IMR-90 (cell line): ENCODE results near the gene VSNL1. TPM values are rescaled to one million over a fixed set of nuclear protein-coding genes. Genes with fewer than 3 reads are reported as not detected.

Experiments
- ATAC-seq: fragments of 200-7000 bp; cut with Tn5 transposase; 2 replicates; pipeline ENCODE4 v1.9.1; 2020; ENCODE audit warnings: low read depth, mild to moderate bottlenecking, moderate library complexity
- BruUV-seq: library from RNA; stranded (reverse); fragments of 400-500 nt; replicated peaks from 2 replicates; lab custom pipeline; 2021; lab: Mats Ljungman, UMichigan
- CTCF ChIA-PET: fragments of 300-600 bp; formaldehyde crosslinking; extraction: SDS; loops from one replicate; lab custom pipeline; 2021; ENCODE audit warnings: antibody characterized with exemption; lab: Yijun Ruan, JAX
- POLR2A ChIA-PET: fragments of 300-600 bp; sonication (Branson Sonifier 250); formaldehyde crosslinking; loops from one replicate; lab custom pipeline; 2022; ENCODE audit warnings: antibody characterized with exemption; ENCODE audit not compliant: unreplicated experiment; lab: Charles Lee
- DNase-seq: peaks from one replicate; pipeline ENCODE4 v3.0.0; 2013
- H2AFZ ChIP-seq: replicated peaks from 2 replicates; pipeline ENCODE3; 2013; ENCODE audit warnings: low read length, mild to moderate bottlenecking; ENCODE audit not compliant: poor library complexity
- H2AK5ac ChIP-seq: 2 replicates; pipeline ENCODE4 v1.6.1; 2013; ENCODE audit warnings: low read depth, low read length, inconsistent platforms
- H2AK9ac ChIP-seq: replicated peaks from 2 replicates; pipeline ENCODE3; 2013; ENCODE audit warnings: mild to moderate bottlenecking, low read depth, low read length, moderate library complexity; ENCODE audit not compliant: poor library complexity
- H2BK120ac ChIP-seq: 2 replicates; pipeline ENCODE4 v1.6.1; 2013; ENCODE audit warnings: low read depth, low read length, inconsistent platforms
- H2BK15ac ChIP-seq: 3 replicates; pipeline ENCODE4 v1.6.1; 2013; ENCODE audit warnings: low read depth, low read length, inconsistent platforms
- H2BK20ac ChIP-seq: 2 replicates; pipeline ENCODE4 v1.6.1; 2013; ENCODE audit warnings: low read depth, mild to moderate bottlenecking, inconsistent platforms, low read length, moderate library complexity
- H2BK5ac ChIP-seq: 2 replicates; pipeline ENCODE4 v1.6.1; 2013; ENCODE audit warnings: mild to moderate bottlenecking, low read depth, low read length, inconsistent platforms; ENCODE audit not compliant: poor library complexity, severe bottlenecking
- H3K14ac ChIP-seq: replicated peaks from 2 replicates; pipeline ENCODE4 v1.6.1; 2013; ENCODE audit warnings: low read depth, low read length, inconsistent platforms
- H3K18ac ChIP-seq: 2 replicates; pipeline ENCODE4 v1.6.1; 2013; ENCODE audit warnings: low read depth, low read length, control low read depth
- H3K23ac ChIP-seq: 2 replicates; pipeline ENCODE4 v1.6.1; 2013; ENCODE audit warnings: low read depth, low read length, inconsistent platforms
- H3K27ac ChIP-seq: 2 replicates; pipeline ENCODE4 v1.5.1; 2013; ENCODE audit warnings: mild to moderate bottlenecking, control low read depth, low read length; ENCODE audit not compliant: insufficient read depth
- H3K27me3 ChIP-seq: 2 replicates; pipeline ENCODE4 v1.6.1; 2013; ENCODE audit warnings: low read length; ENCODE audit not compliant: control insufficient read depth, insufficient read depth
- H3K36me3 ChIP-seq: 2 replicates; pipeline ENCODE4 v1.6.1; 2013; ENCODE audit warnings: low read length, mixed read lengths; ENCODE audit not compliant: control insufficient read depth, insufficient read depth
- H3K4ac ChIP-seq: 2 replicates; pipeline ENCODE4 v1.6.1; 2013; ENCODE audit warnings: low read depth, low read length, inconsistent platforms
- H3K4me1 ChIP-seq: 2 replicates; pipeline ENCODE4 v1.6.1; 2013; ENCODE audit warnings: low read length, mixed read lengths; ENCODE audit not compliant: control insufficient read depth, insufficient read depth
- H3K4me2 ChIP-seq: 2 replicates; pipeline ENCODE4 v1.6.1; 2013; ENCODE audit warnings: low read depth, mild to moderate bottlenecking, control low read depth, low read length, moderate library complexity
- H3K4me3 ChIP-seq: 2 replicates; pipeline ENCODE4 v1.5.1; 2013; ENCODE audit warnings: low read depth, mild to moderate bottlenecking, control low read depth, low read length, moderate library complexity; ENCODE audit not compliant: insufficient read depth
- H3K56ac ChIP-seq: 2 replicates; pipeline ENCODE4 v1.6.1; 2013; ENCODE audit warnings: low read length, inconsistent platforms; ENCODE audit not compliant: insufficient read depth; ENCODE audit errors: extremely low read depth
- H3K79me1 ChIP-seq, 2 experiments: 2 replicates each; pipeline ENCODE4 v1.6.1; 2013; ENCODE audit warnings: low read length in 2 of 2, inconsistent platforms in 1 of 2, low read depth in 1 of 2
- H3K9ac ChIP-seq: 2 replicates; pipeline ENCODE4 v1.6.1; 2013; ENCODE audit warnings: low read depth, low read length, control low read depth
- H3K9me1 ChIP-seq: 2 replicates; pipeline ENCODE4 v1.6.1; 2013; ENCODE audit warnings: low read length, inconsistent platforms; ENCODE audit not compliant: insufficient read depth
- H3K9me3 ChIP-seq: 2 replicates; pipeline ENCODE4 v1.6.1; 2013; ENCODE audit warnings: low read length; ENCODE audit not compliant: control insufficient read depth, insufficient read depth
- H4K20me1 ChIP-seq: 2 replicates; pipeline ENCODE4 v1.6.1; 2013; ENCODE audit warnings: low read length, inconsistent platforms; ENCODE audit not compliant: insufficient read depth
- H4K5ac ChIP-seq: 2 replicates; pipeline ENCODE4 v1.6.1; 2013; ENCODE audit warnings: mild to moderate bottlenecking, low read depth, low read length, control low read depth
- H4K8ac ChIP-seq, 2 experiments: 2 replicates each; pipeline ENCODE4 v1.6.1; 2013; ENCODE audit warnings: low read depth in 2 of 2, low read length in 2 of 2, control low read depth in 1 of 2, inconsistent platforms in 1 of 2
- H4K91ac ChIP-seq: 2 replicates; pipeline ENCODE4 v1.6.1; 2013; ENCODE audit warnings: low read depth, low read length, inconsistent platforms; ENCODE audit not compliant: insufficient read depth
- BHLHE40 ChIP-seq: fragments of 150-350 bp; IDR thresholded peaks from 2 replicates; pipeline ENCODE4 v1.6.1; 2016; ENCODE audit warnings: mild to moderate bottlenecking, low read depth, low read length
- CEBPB ChIP-seq: IDR thresholded peaks from 2 replicates; pipeline ENCODE4 v1.6.1; 2012; ENCODE audit warnings: low read depth, low read length, improper control_type of control experiment
- CHD1 ChIP-seq: IDR thresholded peaks from 2 replicates; pipeline ENCODE4 v1.6.1; 2012; ENCODE audit warnings: low read depth, low read length, improper control_type of control experiment
- FOS ChIP-seq: fragments of 150-350 bp; IDR thresholded peaks from 2 replicates; pipeline ENCODE4 v1.6.1; 2016; ENCODE audit warnings: low read depth, low read length
- MAZ ChIP-seq: IDR thresholded peaks from 2 replicates; pipeline ENCODE4 v1.6.1; 2012; ENCODE audit warnings: low read depth, mild to moderate bottlenecking, low read length, improper control_type of control experiment, moderate library complexity, borderline replicate concordance
- RCOR1 ChIP-seq: IDR thresholded peaks from 2 replicates; pipeline ENCODE4 v1.6.1; 2012; ENCODE audit warnings: mild to moderate bottlenecking, low read length, improper control_type of control experiment; ENCODE audit not compliant: insufficient replicate concordance
- WGBS, 2 experiments: methylation state at CpG; one replicate each; pipeline versions ENCODE4 v1.1.5 to v1.1.7; 2013; ENCODE audit warnings: missing lambda C conversion rate in 2 of 2; ENCODE audit not compliant: insufficient read length in 1 of 2; ENCODE audit errors: extremely low coverage in 2 of 2; 5-methylcytosine and 5-hydroxymethylcytosine counted together
- dilution Hi-C: fragments of 300-500 bp; cut with HindIII; formaldehyde crosslinking; loops from one replicate; pipeline ENCODE4 v1.14.3; 2018; ENCODE audit warnings: low sequenced_read_pairs; ENCODE audit not compliant: unreplicated experiment
- in situ Hi-C: fragments of 300-500 bp; cut with MboI; formaldehyde crosslinking; loops from 3 replicates; pipeline ENCODE4 v1.14.3; 2019; ENCODE audit warnings: low sequenced_read_pairs, inconsistent platforms, mixed read lengths
- intact Hi-C: fragments of 100-400 bp; cut with micrococcal nuclease; formaldehyde crosslinking; loops from 2 replicates; pipeline ENCODE4 v1.10.0; 2022
- polyA plus RNA-seq, 3 experiments: library from polyadenylated mRNA; depleted of rRNA; stranded (reverse); fragments of >200 nt; gene quantifications; 2 replicates each; pipeline ENCODE4 v1.2.3, GENCODE V29; 2012; ENCODE audit warnings: low replicate concordance in 1 of 3
- total RNA-seq: library from RNA; depleted of rRNA; stranded (reverse); fragments of >200 nt; gene quantifications from 2 replicates; pipeline ENCODE4 v1.2.3, GENCODE V29; 2012
- TF ChIP-seq, protein P1 (sequence below): fragments of 150-350 bp; IDR thresholded peaks from 2 replicates; pipeline ENCODE4 v1.6.1; 2017; ENCODE audit warnings: mild to moderate bottlenecking, antibody characterized with exemption, low read length, low read depth

The VSNL1 gene
- total and polyA plus RNA-seq, 2 of the 4 experiments (the other 2 are of a cell fraction) = 0.32 to 0.36 TPM

DNA sequence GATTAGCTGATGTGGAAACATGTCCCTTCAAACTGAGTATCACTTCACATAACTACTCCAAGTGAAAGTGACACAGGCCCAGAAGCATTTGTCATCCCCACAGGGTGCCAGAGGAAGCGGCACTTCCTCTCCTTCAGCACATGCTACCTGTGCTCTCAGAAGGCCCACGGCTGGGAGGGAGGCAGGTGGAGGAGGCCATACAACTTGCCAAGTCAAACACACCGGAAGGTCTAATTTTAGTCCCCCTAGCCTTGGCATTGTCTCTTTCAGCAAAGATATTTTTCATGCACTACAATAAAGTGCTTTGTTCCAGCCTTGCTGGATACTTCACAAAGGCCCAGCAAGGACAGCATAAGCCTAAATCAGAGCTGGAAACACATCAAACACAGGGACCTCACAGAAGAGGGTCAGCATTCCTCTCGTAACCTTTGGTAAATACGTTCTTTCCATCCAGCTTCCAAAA lies 38.0 kb downstream of the VSNL1 start:
- no CpG with 5 or more reads among the region's 5 CpGs for WGBS, 2 experiments
- POLR2A ChIA-PET = no interaction called here

More for the DNA sequence above, 38.0 kb downstream of the VSNL1 start:
- DNase-seq (no peak), ATAC-seq (no peak)
- H2BK20ac ChIP-seq = no peak overlapping the region
- no peak overlapping the region for H2BK5ac ChIP-seq
- H3K27me3 ChIP-seq = no peaks in the 10 kb centered on the region; the same call in 1 of the 2 replicates
- H2AK5ac ChIP-seq = no peak overlapping the region
- intact Hi-C loops = no loop called here
- no peak overlapping the region for H3K4me2 ChIP-seq
- H3K9ac ChIP-seq = no peak overlapping the region
- H2BK15ac ChIP-seq = no peak overlapping the region
- H4K91ac ChIP-seq = no peak overlapping the region
- no peak overlapping the region for H3K4me3 ChIP-seq
- H3K14ac ChIP-seq = no peak overlapping the region
- H4K5ac ChIP-seq = no peak overlapping the region
- H3K36me3 ChIP-seq = no peaks in the 10 kb centered on the region
- H3K4me1 ChIP-seq = no peaks in the 10 kb centered on the region
- H3K9me1 ChIP-seq = no peaks in the 10 kb centered on the region
- no TSS peak for BruUV-seq
- H4K8ac ChIP-seq = no peak overlapping the region
- no peak overlapping the region for H3K4ac ChIP-seq
- no peaks in the 10 kb centered on the region for H3K9me3 ChIP-seq
- TF ChIP-seq CEBPB (no peak), RCOR1 (no peak), CHD1 (no peak), FOS (no peak), MAZ (no peak), BHLHE40 (no peak)
- TF ChIP-seq, protein P1, sequence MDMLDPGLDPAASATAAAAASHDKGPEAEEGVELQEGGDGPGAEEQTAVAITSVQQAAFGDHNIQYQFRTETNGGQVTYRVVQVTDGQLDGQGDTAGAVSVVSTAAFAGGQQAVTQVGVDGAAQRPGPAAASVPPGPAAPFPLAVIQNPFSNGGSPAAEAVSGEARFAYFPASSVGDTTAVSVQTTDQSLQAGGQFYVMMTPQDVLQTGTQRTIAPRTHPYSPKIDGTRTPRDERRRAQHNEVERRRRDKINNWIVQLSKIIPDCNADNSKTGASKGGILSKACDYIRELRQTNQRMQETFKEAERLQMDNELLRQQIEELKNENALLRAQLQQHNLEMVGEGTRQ = no peak
- H3K56ac ChIP-seq = no peak overlapping the region
- no peak overlapping the region for H2AK9ac ChIP-seq
- dilution Hi-C loops = no loop called here
- no peaks in the 10 kb centered on the region for H4K20me1 ChIP-seq
- no peak overlapping the region for H3K18ac ChIP-seq
- no peaks in the 10 kb centered on the region for H3K79me1 ChIP-seq
- no peak overlapping the region for H2BK120ac ChIP-seq
- no peak overlapping the region for H3K23ac ChIP-seq
- in situ Hi-C loops = no loop called here
- H2AFZ ChIP-seq = no peak overlapping the region
- CTCF ChIA-PET = no interaction called here
- no peak overlapping the region for H3K27ac ChIP-seq
